ENCODE data around the gene TMEM184B. TPM values are rescaled to one million over a fixed set of nuclear protein-coding genes. Genes with fewer than 3 reads are reported as not detected.

TMEM184B gene
- total RNA-seq, 1 donor from 2014 or later, result 118 TPM

- Histone ChIP-seq H3K27me3 (no peaks in the 10 kb centered on the region), H3K36me3 (no peaks in the 10 kb centered on the region), H3K27ac (peak overlapping the region; percentile 96), H3K4me3 (peak overlapping the region; percentile 90 to 92), H3K4me1 (peaks cover 8 to 39% of the 10 kb centered on the region in 2 donors), H3K9me3 (no peaks in the 10 kb centered on the region)
- TF ChIP-seq CTCF (IDR thresholded peaks at IDR 0.05), result no peak
- no peak for DNase-seq (ENCODE audit: low spot score in 2 of 2)
- intact Hi-C loops (cut with DNase I), result loop anchor here (2.0 to 5.0 kb wide), 3 partner anchors 47 to 203 kb away; no protein-coding TSS in a partner anchor
Observed at GRCh38 chr22:38271927-38272372, 860 bp downstream of the TMEM184B start.

GRCh38 chr22:38271101-38271500 is 1.7 kb downstream of the TMEM184B start:
- H3K9me3 ChIP-seq, result no peaks in the 10 kb centered on the region
- intact Hi-C loops (cut with DNase I), result loop anchor here (5.0 kb wide), 1 partner anchor 54 kb away; no protein-coding TSS in a partner anchor

GRCh38 chr22:38270091-38270992 is 2.5 kb downstream of the TMEM184B start:
- Histone ChIP-seq H3K27ac (peak overlapping the region; percentile 96), H3K4me1 (peaks cover 13 to 51% of the 10 kb centered on the region in 2 donors), H3K36me3 (no peaks in the 10 kb centered on the region), H3K27me3 (no peaks in the 10 kb centered on the region), H3K9me3 (no peaks in the 10 kb centered on the region), H3K4me3 (peak overlapping the region; percentile 90 to 92)
- TF ChIP-seq CTCF (IDR thresholded peaks at IDR 0.05), result no peak
- DNase-seq (ENCODE audit: low spot score in 2 of 2), result no peak
- intact Hi-C loops (cut with DNase I), result loop anchor here (5.0 kb wide), 1 partner anchor 53 kb away; no protein-coding TSS in a partner anchor

More at GRCh38 chr22:38271101-38271500, 1.7 kb downstream of the TMEM184B start:
- Histone ChIP-seq H3K27me3 (no peaks in the 10 kb centered on the region), H3K4me1 (peaks cover 11 to 45% of the 10 kb centered on the region in 2 donors), H3K4me3 (peak overlapping the region; percentile 90 to 92), H3K36me3 (no peaks in the 10 kb centered on the region), H3K27ac (peak overlapping the region; percentile 96)
- TF ChIP-seq CTCF (IDR thresholded peaks at IDR 0.05), result no peak
- no peak for DNase-seq (ENCODE audit: low spot score in 2 of 2)

- no peak for DNase-seq (ENCODE audit: low spot score in 2 of 2)
- Histone ChIP-seq H3K36me3 (no peaks in the 10 kb centered on the region), H3K27ac (peak overlapping the region; percentile 96), H3K4me1 (peaks cover 13 to 55% of the 10 kb centered on the region in 2 donors), H3K9me3 (no peaks in the 10 kb centered on the region), H3K4me3 (no peak overlapping the region), H3K27me3 (no peaks in the 10 kb centered on the region)
- intact Hi-C loops (cut with DNase I), result no loop called here
- TF ChIP-seq CTCF (IDR thresholded peaks at IDR 0.05), result no peak
Observed at GRCh38 chr22:38269466-38269865, 3.3 kb downstream of the TMEM184B start.

GRCh38 chr22:38267086-38267485 is 5.7 kb downstream of the TMEM184B start:
- Histone ChIP-seq H3K4me1 (peaks cover 10 to 52% of the 10 kb centered on the region in 2 donors), H3K4me3 (no peak overlapping the region)

More at GRCh38 chr22:38267086-38267485, 5.7 kb downstream of the TMEM184B start:
- peak overlapping the region; percentile 31 to 51 for H3K27ac ChIP-seq
- intact Hi-C loops (cut with DNase I), result no loop called here
- DNase-seq (ENCODE audit: low spot score in 2 of 2), result no peak
- H3K27me3 ChIP-seq, result no peaks in the 10 kb centered on the region
- no peaks in the 10 kb centered on the region for H3K36me3 ChIP-seq
- no peaks in the 10 kb centered on the region for H3K9me3 ChIP-seq
- no peak for TF ChIP-seq CTCF (IDR thresholded peaks at IDR 0.05)
